Spleen (tissue), 11 donors: ENCODE data around the gene TRAM2. TPM values are rescaled to one million over a fixed set of nuclear protein-coding genes. Genes with fewer than 3 reads are reported as not detected.

Source experiments
- DNase-seq: peaks from one replicate; pipeline ENCODE4 v3.0.0-alpha.2; 2020
- H3K27ac ChIP-seq, 8 donors: fragments of 200-600 bp; sonication (generic) in 7 of 8; 1 replicate in 4 of 8; 2 replicates in 4 of 8; pipeline versions ENCODE4 v1.5.0 to v1.8.0; 2016 to 2021; ENCODE audit warnings: inconsistent platforms in 4 of 8, mild to moderate bottlenecking in 4 of 8, moderate library complexity in 1 of 8
- H3K27me3 ChIP-seq, 7 donors: fragments of 200-600 bp; sonication (generic) in 6 of 7; replicated peaks in 1 of 7; 1 replicate in 4 of 7; 2 replicates in 3 of 7; pipeline versions ENCODE4 v1.5.0 to v1.8.0; 2016 to 2021; ENCODE audit warnings: inconsistent platforms in 3 of 7, mild to moderate bottlenecking in 1 of 7
- H3K36me3 ChIP-seq, 6 donors: fragments of 200-600 bp; sonication (generic) in 5 of 6; 1 replicate in 4 of 6; 2 replicates in 2 of 6; pipeline versions ENCODE4 v1.5.0 to v1.8.0; 2016 to 2021; ENCODE audit warnings: inconsistent platforms in 2 of 6
- H3K4me1 ChIP-seq, 6 donors: fragments of 200-600 bp; sonication (generic) in 5 of 6; 1 replicate in 3 of 6; 2 replicates in 3 of 6; pipeline versions ENCODE4 v1.5.0 to v1.8.0; 2016 to 2021; ENCODE audit warnings: inconsistent platforms in 3 of 6
- H3K4me3 ChIP-seq, 8 donors: fragments of 200-600 bp; sonication (generic) in 7 of 8; 1 replicate in 4 of 8; 2 replicates in 4 of 8; pipeline versions ENCODE4 v1.5.0 to v1.8.0; 2016 to 2021; ENCODE audit warnings: inconsistent platforms in 4 of 8, mild to moderate bottlenecking in 4 of 8, moderate library complexity in 2 of 8
- H3K9me3 ChIP-seq, 8 donors: fragments of 200-600 bp; sonication (generic) in 7 of 8; 1 replicate in 4 of 8; 2 replicates in 4 of 8; pipeline versions ENCODE4 v1.5.0 to v1.8.0; 2016 to 2021; ENCODE audit warnings: inconsistent platforms in 4 of 8
- CTCF ChIP-seq, 11 experiments: fragments of 200-600 bp in 7 of 11; fragments of 450-650 bp in 4 of 11; sonication (generic) in 4 of 11; IDR thresholded peaks in 8 of 11; conservative IDR thresholded peaks in 3 of 11; 1 replicate in 7 of 11; 2 replicates in 4 of 11; pipeline versions ENCODE4 v1.4.0 to v1.8.0; 2016 to 2021; ENCODE audit warnings: antibody characterized with exemption in 11 of 11, inconsistent platforms in 4 of 11, mild to moderate bottlenecking in 1 of 11
- POLR2A ChIP-seq, 3 donors: fragments of 450-650 bp; IDR thresholded peaks; one replicate each; pipeline ENCODE4 v1.5.1; 2017; ENCODE audit warnings: antibody characterized with exemption in 3 of 3, mild to moderate bottlenecking in 1 of 3
- POLR2AphosphoS5 ChIP-seq, 3 donors: sonication (generic); formaldehyde crosslinking; IDR thresholded peaks; one replicate each; pipeline ENCODE4 v1.5.1; 2017; ENCODE audit warnings: antibody characterized with exemption in 3 of 3
- WGBS, 5 donors: extraction: QIAGEN DNeasy Blood & Tissue Kit in 3 of 5; methylation state at CpG; one replicate each; pipeline versions ENCODE4 v1.1.5 to v1.1.7; 2013 to 2018; 5-methylcytosine and 5-hydroxymethylcytosine counted together
- intact Hi-C: fragments of 100-400 bp; cut with DNase I; formaldehyde crosslinking; loops from one replicate; pipeline ENCODE4 v1.15.0; 2023; ENCODE audit warnings: low total_unique reads
- polyA plus RNA-seq, 3 donors: library from polyadenylated mRNA; stranded (reverse); fragments of 200-250 nt; gene quantifications; one replicate each; pipeline ENCODE4 v1.2.1, GENCODE V29; 2013
- total RNA-seq, 7 donors: library from RNA; depleted of rRNA in 3 of 7; stranded (reverse); fragments of >200 nt in 3 of 7; fragmentation: NEBNext Ultra II Directional in 4 of 7; extraction: Animal tissue kit (Norgen Biotek cat#: 25700) in 4 of 7; gene quantifications; one replicate each; pipeline versions ENCODE4 v1.1.0 to v1.2.1, GENCODE V29; 2016 to 2021
- donor health status: healthy with polysubstance abuse.
- donor health status: DM: no; HTN: no; CAD: no; lungs with moderate emphysema.
- donor health status: DM: no; HTN: no; CAD: no.
- donor health status: Bipolar disorder and iron deficiency.
- donor health status: healthy.
- donor health status: DM: no; HTN: no; CAD: no.
- donor health status: DM: yes; HTN: yes; CAD: no.

Gene TRAM2
- total and polyA plus RNA-seq, 10 donors, result 1.8 to 47.7 (median 32.3) TPM

DNA sequence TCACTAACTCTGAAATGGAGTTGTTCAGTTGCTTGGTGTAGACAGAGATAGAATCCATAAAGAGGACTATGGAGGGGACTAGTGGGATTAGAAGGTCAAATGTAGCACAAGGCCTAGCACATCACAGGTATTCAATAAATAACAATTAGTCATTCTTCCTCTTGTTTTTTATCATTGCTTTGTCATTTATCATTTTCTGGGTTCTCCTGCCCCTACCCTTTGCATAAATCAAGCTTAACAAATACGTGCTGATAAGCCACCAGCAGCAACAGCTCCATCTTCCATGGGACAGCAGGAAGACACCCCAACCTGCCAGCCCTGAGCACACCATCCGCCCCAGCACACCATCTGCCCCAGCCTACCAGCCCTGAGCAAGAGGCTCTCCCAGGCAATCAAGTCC is 23.1 kb downstream of the TRAM2 start:
- no peak for DNase-seq
- no peaks in the 10 kb centered on the region for H3K9me3 ChIP-seq
- intact Hi-C loops, result no loop called here
- H3K27ac ChIP-seq, result peak overlapping the region in 1 of 8 donors; percentile 21
- TF ChIP-seq POLR2A (IDR thresholded peaks at IDR 0.05) (no peak), POLR2AphosphoS5 (IDR thresholded peaks at IDR 0.05) (no peak), CTCF (IDR thresholded peaks at IDR 0.05 in 8 of 11, conservative IDR thresholded peaks at IDR 0.05 in 3 of 11) (no peak)
- peaks cover 9 to 68% (median 34%) of the 10 kb centered on the region in 6 donors for H3K4me1 ChIP-seq
- WGBS, 5 donors, result 79 to 96% (median 90%) methylated on average over 2 of the region's 2 CpGs
- peaks cover 0 to 6% (median 0%) of the 10 kb centered on the region in 6 donors for H3K36me3 ChIP-seq
- H3K27me3 ChIP-seq, result no peaks in the 10 kb centered on the region
- H3K4me3 ChIP-seq, result no peak overlapping the region

DNA sequence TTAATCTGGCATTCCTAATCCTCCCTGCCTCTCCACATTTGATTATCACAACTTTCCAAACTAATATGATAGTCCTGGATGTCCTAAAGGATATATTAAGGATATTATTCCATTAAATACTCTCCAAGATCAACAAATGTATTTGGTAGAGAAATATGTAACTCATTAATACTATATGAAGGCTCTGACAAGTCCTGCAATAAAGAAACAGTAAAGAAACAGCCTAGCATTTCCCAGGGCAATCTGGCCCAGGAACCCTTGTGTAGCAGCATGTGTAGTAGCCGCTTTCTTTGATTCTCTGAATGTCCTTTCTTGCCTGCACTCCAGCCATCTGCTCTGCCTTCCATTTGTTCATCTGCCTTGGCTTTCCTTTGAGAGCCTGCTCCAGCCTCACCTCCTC is 23.7 kb downstream of the TRAM2 start:
- intact Hi-C loops, result no loop called here
- TF ChIP-seq POLR2A (IDR thresholded peaks at IDR 0.05), result no peak
- TF ChIP-seq POLR2AphosphoS5 (IDR thresholded peaks at IDR 0.05), result no peak
- TF ChIP-seq CTCF (IDR thresholded peaks at IDR 0.05 in 8 of 11, conservative IDR thresholded peaks at IDR 0.05 in 3 of 11), result no peak
- H3K4me1 ChIP-seq, result peaks cover 8 to 69% (median 36%) of the 10 kb centered on the region in 6 donors
- peak overlapping the region in 3 of 8 donors; percentile 34 to 55 (median 55) for H3K27ac ChIP-seq
- no peaks in the 10 kb centered on the region for H3K27me3 ChIP-seq
- no peaks in the 10 kb centered on the region for H3K9me3 ChIP-seq
- peaks cover 0 to 6% (median 0%) of the 10 kb centered on the region in 6 donors for H3K36me3 ChIP-seq
- DNase-seq, result no peak
- 95 to 100% (median 98%) methylated on average over 1 of the region's 1 CpG for WGBS, 5 donors
- no peak overlapping the region for H3K4me3 ChIP-seq

DNA sequence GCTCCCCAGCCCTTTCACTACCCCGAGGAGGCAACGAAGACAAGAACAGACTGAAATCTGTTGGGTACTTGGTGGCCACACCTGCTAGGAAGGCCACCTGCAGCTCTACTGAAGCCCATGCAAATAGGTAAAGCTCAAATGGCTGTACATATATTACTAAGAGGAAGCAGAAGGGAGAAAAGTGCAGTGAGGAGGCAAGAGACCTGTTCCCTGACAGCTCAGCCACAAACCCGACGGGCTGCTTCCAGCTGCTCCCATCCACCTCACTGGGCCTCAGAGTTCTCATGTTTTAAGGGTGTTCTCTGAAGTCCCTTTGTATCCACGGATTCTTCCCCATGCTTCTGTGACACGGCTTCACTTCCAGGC is 24.6 kb downstream of the TRAM2 start:
- 53 to 72% (median 69%) methylated on average over 6 of the region's 6 CpGs for WGBS, 5 donors
- no peak for DNase-seq
- Histone ChIP-seq H3K4me3 (no peak overlapping the region), H3K4me1 (peaks cover 0 to 69% (median 38%) of the 10 kb centered on the region in 6 donors), H3K9me3 (no peaks in the 10 kb centered on the region), H3K27me3 (no peaks in the 10 kb centered on the region), H3K27ac (peak overlapping the region in 4 of 8 donors; percentile 21 to 55 (median 44)), H3K36me3 (peaks cover 0 to 6% (median 0%) of the 10 kb centered on the region in 6 donors)
- TF ChIP-seq POLR2AphosphoS5 (IDR thresholded peaks at IDR 0.05) (peak in 1 of 3 donors; percentile 42), POLR2A (IDR thresholded peaks at IDR 0.05) (no peak)
- intact Hi-C loops, result no loop called here

DNA sequence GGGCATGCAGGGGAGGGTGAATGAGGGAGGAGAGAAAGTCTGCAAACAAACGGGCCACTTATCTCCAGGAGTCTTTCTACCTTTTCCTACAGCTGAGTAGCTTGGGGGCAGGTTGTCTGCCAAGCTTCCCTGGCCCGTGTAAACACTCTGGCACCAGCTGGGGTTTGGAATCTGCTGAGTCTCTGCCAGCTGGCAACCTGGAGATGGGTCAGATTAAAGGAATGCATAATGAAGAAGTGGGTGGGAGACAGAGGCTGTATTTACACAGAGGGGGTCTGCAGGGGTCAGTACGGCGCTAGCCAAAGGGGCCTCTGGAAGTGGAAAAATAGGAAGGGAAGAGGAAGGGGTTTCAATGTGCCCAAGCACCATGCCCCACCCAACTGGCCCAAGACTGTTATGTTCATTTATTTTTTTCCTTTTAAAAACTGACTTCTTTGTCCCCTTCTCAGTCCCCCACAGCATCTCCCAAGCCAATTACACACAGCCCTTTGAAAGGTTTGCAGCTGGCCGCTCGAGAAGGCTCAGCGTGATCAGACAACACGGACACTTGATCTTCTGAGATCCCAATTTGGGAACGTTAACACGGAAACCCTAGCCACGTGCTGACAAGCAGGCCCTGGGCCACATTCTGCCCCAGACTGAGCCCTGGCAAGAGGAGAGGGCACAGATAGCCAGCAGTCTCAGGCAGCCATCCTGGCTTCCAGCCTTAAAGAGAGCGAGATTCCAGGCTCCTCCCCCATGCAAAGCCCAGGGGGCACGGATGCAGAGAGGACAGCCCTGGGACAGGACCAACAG is 25.2 kb downstream of the TRAM2 start:
- Histone ChIP-seq H3K4me3 (no peak overlapping the region), H3K4me1 (peaks cover 0 to 70% (median 41%) of the 10 kb centered on the region in 6 donors), H3K9me3 (no peaks in the 10 kb centered on the region), H3K27ac (peak overlapping the region in 4 of 8 donors; percentile 21 to 55 (median 44)), H3K27me3 (no peaks in the 10 kb centered on the region), H3K36me3 (peaks cover 0 to 6% (median 0%) of the 10 kb centered on the region in 6 donors)
- intact Hi-C loops, result no loop called here
- no peak for DNase-seq
- TF ChIP-seq POLR2AphosphoS5 (IDR thresholded peaks at IDR 0.05), result peak in 2 of 3 donors; percentile 30 to 43
- no peak for TF ChIP-seq POLR2A (IDR thresholded peaks at IDR 0.05)
- TF ChIP-seq CTCF (IDR thresholded peaks at IDR 0.05 in 8 of 11, conservative IDR thresholded peaks at IDR 0.05 in 3 of 11), result no peak
- WGBS, 5 donors, result 61 to 70% (median 69%) methylated on average over 11 to 13 of the region's 13 CpGs
